Kidney tubule cell (primary cell): ENCODE data around the gene METRNL.
"Not testable (repeated sequence)": the region's sequence is repeated elsewhere in the genome, so short reads cannot be mapped to it uniquely, and the experiment has no call there.

Experiments used
- DNase-seq: peaks from one replicate; pipeline ENCODE4 v3.0.0-alpha.2; 2018; ENCODE audit warnings: low spot score

METRNL gene

DNA sequence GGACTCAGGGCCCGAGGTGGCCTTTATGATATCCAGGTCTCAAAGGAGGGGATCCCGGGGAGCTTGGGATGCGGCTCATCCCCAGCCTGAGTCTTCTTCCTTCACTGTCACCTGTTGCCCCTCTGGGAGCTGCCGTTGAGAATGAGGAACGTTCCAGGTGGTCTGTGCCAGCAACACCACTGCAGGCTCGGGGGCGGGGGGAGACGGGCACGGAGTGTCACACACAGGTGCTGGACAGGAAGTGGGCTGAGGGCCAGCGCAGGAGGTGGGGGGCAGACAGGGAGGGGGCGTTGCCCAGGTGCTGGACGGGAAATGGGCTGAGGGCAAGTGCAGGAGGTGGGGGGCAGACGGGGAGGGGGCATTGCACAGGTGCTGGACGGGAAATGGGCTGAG is 28.2 kb downstream of the METRNL start:
- DNase-seq: no peak

DNA sequence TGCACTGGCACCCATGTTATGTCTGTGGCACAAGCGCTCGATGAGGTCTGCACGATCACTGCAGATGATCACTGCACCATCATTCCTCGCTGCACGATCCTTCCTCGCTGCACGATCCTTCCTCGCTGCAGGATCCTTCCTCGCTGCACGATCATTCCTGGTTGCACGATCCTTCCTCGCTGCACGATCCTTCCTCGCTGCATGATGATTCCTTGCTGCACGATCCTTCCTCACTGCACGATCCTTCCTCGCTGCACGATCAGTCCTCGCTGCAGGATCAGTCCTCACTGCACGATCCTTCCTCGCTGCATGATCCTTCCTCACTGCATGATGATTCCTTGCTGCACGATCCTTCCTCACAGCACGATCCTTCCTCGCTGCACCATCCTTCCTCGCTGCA is 29.3 kb downstream of the METRNL start:
- no peak for DNase-seq

DNA sequence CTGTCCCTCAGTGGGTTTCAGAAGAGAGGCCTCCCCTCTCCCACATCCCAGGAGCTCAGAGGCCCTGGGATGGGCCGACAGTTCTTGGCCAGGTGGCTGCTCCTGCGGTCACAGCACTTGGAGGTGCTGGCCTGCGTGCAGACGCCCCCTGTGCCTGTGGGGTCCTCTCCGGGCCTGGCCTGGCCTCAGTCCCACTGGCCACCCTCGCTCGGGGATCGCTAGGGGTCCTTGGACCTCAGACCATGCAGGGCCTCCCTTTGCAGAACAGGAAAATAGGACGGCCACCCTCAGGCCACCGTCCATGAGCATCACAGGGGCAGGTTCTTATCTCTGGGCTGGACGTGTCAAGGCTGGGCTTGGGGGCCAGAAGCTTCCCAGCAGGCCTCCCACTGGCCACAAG is 30.0 kb downstream of the METRNL start:
- no peak for DNase-seq

DNA sequence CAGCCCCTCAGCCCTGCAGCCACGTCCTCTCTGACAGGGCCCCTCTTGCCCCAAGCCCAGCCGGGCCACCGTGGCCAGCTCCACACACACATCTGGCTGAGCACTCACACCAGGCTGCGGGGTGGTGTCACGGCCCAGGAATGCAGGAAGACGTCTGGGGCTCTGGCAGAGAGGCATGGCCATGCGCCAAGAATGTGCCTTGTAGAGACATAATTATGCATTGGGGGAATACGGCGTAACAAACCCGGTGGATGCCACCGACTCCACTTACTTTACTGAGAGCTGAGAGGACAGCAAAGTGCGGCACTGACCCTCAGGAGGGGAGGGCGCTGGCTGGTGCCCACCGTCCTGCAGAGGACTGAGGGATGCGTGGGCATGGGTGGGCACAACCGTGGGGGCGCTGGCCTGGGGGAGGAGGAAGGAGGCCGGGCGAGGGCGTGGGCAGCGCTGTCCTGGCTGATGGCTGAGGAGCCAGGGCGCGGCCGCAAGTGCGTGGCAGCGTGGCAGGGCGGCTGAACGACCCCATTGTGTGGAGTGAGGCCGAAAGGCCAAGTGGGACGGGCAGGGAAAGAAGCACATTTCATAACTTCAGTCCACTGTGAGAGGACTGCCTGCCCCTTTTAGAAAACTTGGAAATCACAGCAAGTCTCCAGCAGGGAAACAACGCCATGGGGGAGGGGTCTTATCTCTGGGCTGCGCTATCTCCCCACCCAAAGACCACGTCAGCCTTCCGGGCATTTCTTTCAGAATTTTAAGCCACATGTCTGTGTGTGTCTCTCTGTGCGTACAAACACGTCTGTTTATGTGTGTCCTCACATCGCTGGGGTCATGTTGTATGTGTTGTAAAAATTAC is 30.6 kb downstream of the METRNL start:
- peak; percentile 96 for DNase-seq

DNA sequence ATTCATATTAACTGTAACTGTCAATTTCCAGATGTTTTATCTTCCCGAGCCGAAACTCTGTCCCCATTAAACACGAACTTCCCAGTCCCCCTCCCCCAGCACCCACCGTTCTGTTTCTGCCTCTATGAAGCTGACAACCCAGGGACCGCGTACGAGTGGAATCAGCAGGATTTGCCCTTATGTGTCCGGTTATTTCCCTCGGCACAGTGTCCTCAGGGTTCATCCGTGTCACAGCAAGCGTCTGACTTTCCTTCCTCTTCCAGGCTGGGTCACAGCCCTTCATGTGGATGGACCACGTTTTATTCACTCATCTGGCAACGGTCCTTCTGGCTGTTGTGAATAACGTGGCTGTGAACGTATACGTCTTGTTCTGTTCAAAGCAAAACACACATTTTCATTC is 31.3 kb downstream of the METRNL start:
- DNase-seq: no peak

DNA sequence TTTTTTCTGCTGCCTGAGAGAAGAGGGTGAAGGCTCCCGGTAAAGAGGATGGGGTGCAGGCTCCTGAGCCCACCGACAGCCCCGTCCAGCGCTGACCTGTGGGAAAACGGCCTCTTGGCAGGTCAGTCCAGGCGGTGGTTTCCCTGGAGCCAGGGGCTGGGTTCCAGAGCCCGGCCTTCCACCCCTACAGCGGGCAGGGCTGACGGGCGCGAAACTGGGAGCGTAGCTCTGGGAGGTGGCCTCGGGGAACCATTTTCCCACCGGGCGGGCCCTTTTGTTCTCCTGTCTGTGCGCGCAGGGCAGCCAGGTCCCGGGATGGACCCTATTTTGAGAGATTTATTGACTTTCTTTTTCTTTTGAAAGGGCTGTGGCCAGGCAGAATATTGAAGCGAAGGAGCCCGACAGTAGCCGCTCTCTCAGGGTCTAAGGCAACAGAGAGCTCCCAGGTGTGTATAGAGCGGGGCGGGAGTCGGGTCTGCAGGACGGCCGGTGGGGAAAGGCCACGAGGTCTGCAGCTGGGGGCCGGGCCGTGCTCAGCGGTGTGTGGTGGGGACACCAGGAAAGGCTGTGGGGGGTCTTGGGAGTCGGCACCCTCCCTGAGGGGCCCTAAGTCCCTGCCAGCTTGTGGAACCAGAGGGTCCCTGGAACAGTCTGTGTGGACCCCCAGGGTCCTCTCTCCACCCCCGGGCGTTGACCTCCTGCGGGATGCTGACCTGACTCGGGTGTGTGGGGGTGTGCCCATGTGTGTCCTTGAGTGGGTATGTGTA is 32.3 kb downstream of the METRNL start:
- no peak for DNase-seq

DNA sequence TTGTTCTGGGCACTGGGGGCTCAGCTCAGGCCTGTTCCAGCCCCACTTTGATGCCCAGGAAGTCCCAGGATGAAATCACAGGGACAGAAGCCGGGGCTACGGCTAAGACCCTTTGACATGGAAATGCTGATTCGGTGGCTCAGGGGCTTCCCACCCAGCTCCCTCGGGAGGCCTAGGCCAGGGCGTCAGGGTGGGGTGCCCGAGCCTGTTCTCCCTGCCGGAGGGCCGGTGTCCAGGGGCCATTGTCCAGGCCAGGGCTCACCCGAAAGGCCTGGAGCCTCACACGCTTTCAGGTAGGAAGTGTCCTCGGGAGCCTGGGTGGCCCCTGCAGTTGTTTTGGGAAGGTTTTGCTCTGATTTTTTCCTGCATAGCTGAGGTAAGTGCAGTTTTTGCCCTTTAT is 34.0 kb downstream of the METRNL start:
- DNase-seq: no peak

DNA sequence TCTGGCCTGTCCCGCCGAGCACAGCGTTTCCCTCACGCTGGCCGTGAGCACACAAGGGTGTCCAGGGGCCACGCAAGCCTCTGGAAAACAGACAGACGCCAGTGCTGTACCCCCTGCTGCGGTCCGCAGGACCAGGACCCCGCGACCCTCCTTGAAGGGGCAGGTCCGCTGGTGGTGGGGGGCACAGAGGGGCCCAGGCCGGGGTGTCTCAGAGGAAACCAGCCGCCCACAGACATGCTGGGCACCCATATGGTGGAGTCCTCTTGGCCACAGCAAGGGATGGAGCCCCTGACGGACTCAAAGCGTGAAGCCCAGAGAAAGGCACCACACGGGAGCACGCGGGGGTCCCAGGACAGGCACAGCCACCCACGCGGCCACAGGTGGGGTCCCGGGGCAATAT is 34.4 kb downstream of the METRNL start:
- DNase-seq: no peak

DNA sequence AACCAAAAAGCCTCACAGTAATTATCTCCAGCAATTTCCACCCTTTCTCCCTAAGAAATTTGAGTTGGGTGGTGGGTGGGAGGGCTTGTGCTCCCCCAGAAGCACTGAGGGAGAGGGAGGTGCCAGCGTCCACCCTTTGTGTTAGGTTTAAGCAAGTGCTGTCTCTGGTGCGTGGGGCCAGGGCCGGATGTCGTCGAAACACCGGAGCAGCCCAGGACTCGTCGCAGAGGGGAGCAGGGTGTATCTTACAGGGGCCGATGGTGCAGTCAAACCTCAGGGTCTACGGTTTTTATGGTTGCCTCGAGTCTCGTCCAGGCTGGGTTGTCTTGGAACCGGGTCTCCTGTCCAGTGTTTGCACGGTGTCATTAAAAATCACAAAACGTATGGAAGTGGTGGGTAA is 35.3 kb downstream of the METRNL start:
- DNase-seq: no peak

DNA sequence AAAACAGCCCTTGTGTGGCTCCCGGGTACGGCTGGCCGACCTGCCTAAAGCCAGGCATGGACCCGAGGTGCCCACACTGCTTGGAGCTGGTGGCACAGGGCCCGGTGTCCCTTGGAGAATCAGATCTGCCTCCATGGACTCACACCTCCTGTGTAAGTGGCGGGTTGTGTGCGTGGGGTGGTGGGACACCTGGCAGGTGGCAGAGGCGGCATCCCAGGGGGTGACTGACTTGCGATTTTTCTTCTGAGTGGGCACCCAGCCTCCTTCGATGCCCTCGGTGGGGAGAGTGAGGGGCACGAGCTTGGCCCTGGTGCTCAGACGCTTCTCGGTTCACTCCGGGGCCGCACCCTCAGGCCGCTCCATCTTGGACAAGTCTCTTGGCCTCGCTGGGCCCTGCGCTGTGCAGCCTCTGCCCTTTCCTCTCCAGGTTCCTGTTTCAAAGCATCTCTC is 35.8 kb downstream of the METRNL start:
- DNase-seq: no peak

DNA sequence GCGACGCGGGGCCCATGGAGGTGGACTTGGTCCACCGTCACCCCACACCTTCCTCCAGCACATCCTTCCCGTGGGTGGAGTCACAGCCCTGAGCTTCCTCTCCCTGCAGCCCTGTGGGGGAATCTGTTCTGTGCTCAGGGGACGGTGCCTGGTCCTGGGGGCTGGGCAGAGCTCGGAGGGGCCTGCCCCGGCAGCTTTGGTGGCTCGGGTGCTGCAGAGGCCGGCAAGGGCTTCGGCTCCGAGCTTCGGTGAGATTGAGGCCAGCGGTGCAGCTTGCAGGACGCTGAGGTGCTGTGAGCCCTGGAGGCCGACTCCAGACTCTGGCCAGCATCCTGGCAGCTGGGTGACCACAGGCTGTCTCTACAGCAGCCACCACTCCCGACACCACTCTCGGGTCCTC is 36.4 kb downstream of the METRNL start:
- no peak for DNase-seq

DNA sequence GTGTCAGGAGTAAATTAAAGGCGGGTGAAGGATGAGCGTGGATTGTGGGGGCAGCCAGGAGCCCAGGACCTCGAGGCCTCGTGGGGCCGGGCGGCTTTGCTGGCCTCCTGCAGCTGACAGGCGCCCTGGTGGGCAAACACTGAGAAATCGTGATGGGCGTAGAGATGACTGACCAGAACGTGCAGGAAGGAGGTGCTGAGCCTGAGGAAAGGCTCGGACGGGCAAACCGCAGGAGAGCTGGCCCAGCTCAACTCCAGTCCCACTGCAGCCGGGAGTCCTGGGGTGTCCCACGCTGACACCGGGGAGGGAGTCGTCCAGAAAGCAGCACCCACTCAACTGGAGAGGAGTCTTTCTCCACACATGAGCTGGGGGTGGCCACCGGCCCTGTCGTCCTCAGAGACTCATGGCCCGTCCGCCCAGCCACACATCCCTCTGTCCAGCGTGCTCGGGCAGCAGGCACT is 36.9 kb downstream of the METRNL start:
- no peak for DNase-seq

DNA sequence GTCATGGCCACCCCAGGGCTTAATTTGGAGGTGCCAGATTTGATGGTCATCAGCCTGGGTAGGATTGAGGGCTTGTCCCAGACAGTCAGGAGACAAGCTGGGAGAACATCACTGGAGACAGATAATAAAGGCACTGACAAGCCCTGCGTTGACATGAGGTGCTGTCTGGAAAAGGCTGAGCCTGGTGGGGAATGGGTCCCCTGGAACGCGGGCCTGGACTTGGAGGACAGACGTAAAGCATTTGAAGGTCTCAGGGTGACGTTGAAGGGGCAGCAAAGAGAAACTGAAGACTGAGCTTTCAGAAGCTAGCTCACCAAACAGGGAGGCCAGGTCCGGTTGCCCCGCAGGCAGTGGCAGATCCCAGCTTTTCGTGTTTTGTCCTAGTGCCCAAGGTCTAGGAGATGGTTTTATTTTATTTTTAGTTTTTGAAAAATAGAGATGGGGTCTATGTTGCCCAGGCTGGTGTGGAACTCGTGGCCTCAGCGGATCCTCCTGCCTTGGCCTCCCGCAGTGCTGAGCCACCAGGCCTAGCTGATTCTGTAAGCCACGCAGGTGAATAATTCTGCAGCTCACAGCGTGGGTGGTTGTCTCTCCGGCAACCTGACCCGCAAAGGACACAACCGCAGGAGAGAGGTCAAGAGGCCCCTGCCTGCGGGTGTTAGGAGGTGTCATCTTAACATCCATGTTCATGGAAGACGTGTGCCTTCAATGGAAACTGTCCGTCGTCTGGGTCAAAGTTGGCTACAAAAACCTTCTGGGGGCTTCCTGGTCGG is 37.6 kb downstream of the METRNL start:
- DNase-seq: no peak

DNA sequence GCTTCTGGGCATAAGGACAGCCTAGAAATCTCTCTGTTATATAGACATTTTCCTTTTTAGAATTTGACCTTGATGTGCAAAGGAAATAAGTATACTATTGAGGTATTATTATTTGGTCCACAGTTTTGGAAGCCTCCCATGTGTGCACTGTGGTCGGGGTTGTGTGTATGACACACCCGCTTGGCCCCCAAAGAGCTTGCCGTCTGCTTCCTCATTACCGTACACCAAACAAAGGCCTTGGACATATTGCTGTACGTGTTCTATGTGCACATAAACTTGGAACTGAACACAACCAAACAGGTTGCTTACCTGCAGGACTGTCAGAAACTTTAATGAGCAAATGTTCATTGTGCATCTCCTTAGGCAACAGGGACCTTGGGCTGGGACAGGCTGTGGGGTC is 38.2 kb downstream of the METRNL start:
- no peak for DNase-seq

DNA sequence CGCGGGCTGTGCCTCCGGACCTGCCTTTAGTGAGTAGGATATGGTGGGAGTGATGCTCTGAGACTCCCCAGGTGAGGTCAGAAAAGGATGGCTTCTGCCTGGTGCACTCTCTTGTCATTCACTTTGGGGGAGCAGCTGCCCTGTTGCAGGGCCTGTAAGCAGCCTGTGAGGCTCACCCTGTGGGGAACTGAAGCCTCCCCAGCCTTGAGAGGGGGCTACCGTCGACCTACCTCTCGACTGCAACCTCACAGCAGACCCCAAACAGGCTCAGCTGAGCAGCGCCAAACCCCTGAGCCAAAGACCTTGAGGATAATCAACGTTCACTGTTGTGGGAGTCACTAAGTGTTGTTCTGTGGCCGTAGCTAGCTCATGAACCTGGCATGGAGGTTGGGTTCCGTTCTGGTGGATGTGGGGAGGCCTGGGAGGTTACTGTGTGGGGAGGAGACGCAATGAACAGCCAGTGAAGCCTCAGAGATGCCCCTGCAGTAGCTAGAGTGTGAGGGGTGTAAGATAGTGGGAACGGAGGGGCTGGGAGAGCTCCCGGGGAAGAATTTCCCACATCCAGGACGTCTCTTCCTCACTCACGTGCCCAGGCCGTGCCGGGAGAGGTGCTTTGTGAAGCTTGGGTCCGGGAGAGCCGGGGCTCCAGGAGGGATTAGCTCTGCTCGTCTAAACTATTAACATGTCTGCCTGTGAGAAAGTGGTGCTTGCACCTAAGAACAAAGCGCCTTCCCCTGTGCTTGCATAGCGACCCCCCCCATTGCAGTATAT is 38.8 kb downstream of the METRNL start:
- no peak for DNase-seq

DNA sequence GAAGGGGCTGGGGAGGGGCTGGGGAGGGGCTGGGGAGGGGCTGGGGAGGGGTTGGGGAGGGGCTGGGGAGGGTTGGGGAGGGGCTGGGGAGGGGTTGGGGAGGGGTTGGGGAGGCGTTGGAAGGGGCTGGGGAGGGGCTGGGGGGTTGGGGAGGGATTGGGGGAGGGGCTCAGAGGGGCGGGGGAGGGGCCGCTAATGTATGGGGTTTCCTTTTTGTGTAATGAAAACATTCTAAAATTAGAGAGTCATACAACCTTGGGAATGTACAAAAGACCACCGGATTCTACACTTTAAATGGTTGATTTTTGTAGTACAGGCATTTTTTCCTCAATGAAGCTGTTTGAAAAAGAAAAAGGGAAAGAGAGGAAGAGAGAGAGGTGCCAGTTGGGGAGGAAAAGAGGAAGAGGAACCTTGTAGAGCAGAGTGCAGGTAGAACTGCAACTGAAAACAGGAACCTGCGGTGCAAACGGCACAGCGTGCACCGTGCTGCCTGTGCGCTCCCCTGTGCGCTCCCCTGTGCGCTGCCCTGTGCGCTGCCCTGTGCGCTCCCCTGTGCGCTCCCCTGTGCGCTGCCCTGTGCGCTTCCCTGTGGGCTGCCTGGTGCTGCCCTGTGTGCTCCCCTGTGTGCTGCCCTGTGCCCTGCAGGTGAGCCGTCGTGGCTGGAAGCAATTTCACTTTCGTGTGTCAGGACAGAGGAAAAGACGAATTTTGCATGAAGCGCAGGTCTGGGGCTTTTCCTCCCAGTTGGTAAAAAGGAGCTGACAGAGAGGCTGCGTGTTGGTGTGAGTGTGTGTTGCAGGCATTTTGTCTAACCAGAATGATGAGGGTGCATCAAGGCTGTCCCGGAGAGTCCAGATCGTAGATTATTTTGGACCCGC is 40.8 kb downstream of the METRNL start:
- no peak for DNase-seq

DNA sequence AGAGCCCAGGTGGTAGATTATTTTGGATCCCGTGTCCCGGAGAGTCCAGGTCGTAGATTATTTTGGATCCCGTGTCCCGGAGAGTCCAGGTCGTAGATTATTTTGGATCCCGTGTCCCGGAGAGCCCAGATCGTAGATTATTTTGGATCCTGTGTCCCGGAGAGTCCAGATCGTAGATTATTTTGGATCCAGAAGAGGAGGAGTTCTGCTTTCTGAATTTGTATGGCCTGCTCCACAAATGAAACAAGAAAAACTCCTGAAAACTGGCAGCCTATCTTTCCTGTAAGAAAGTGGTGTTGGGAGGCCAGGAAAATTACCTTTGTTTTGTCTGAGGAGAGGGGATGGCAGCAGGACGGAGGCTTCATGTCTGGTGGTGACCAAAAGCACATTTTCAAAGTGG is 42.1 kb downstream of the METRNL start:
- not testable (repeated sequence) for DNase-seq

DNA sequence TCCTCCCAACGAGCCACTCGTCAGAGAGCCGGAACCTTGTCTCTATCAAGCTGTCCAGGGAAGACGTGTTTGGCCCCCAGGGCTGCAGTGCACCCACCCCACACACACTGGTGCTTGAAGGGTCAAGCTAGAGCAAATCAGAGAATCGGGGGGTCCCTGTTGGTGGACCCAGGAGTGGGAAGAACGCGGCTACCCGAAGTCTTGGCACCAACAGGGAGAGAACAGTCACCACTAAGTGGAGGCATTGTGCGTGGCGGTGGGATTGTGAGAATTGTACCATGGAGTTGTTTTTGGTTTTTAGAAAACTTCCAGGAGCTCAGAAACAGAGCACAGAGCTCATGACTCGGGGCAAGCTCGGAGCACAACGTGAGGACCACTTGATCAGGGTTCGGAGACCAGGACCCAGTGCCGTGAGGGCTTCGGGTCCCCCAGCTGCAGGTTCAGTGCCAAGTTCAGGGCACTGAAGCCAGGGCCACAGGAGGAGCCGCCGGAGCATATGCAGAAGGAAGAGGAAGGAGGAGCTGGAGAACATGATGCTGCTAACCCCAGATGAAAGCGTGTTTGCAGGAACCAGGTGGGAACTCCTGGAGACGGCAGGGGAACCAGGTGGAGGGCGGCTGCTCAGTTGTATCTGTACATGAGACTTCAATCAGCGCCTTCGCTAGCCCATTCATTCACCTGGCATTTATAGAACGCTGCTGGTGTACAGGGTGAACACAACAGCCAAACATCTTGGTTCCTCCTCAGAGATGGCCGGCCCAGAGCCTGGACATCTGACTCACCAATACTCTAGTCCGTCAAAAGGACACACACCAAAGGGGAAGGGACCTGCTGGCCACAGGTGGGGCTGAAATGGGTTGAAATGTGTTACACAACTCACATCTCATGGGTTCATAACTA is 42.8 kb downstream of the METRNL start:
- DNase-seq: no peak

DNA sequence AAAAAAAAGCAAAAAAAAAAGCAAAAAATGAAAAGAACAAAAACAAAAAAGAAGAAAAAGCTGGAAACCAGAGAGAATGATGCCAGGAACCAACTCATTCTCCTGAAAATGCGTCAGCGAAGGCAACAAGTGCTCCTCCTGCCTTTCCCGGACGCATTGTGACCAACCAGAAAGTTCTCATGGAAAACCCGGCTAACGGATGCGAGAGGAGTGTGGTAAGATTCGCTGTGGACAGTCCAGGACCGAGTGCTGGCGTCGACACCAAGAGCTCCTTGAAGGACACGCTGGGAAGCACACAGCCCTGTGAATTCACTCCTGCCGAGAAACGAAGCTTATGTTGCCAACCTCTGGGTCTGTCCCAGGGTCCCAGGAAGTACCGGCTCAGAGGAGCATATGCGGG is 43.4 kb downstream of the METRNL start:
- no peak for DNase-seq
